Measurements from ENCODE around the gene RNF157.

GRCh38 chr17:76161619-76162266 lies 78.5 kb downstream of the RNF157 start:
- TF ChIP-seq CTCF (IDR thresholded peaks at IDR 0.05 in 2 of 3, conservative IDR thresholded peaks at IDR 0.05 in 1 of 3; ENCODE audit: control insufficient read depth in 2 of 3, extremely low read depth in 1 of 3, insufficient read depth in 1 of 3, low read depth in 3 of 3, low read length in 3 of 3) (no peak), ZNF274 (IDR thresholded peaks at IDR 0.05; ENCODE audit: insufficient read depth, insufficient read length) (no peak), SP1 (IDR thresholded peaks at IDR 0.05; ENCODE audit: low read depth, low read length) (no peak), JUNB (IDR thresholded peaks at IDR 0.05) (no peak), TBL1XR1 (IDR thresholded peaks at IDR 0.05; ENCODE audit: low read depth, low read length) (no peak), POLR2AphosphoS5 (IDR thresholded peaks at IDR 0.05; ENCODE audit: low read length) (no peak), JUND (IDR thresholded peaks at IDR 0.05; ENCODE audit: low read depth, low read length) (no peak), BCL11A (IDR thresholded peaks at IDR 0.05; ENCODE audit: low read depth, low read length) (no peak)

All from GM12878 (cell line).